ENCODE measurements around the gene CEBPB. TPM values are rescaled to one million over a fixed set of nuclear protein-coding genes. Genes with fewer than 3 reads are reported as not detected.

Gene CEBPB
- total RNA-seq, 1 donor from 2014 or later: 33.8 TPM

DNA sequence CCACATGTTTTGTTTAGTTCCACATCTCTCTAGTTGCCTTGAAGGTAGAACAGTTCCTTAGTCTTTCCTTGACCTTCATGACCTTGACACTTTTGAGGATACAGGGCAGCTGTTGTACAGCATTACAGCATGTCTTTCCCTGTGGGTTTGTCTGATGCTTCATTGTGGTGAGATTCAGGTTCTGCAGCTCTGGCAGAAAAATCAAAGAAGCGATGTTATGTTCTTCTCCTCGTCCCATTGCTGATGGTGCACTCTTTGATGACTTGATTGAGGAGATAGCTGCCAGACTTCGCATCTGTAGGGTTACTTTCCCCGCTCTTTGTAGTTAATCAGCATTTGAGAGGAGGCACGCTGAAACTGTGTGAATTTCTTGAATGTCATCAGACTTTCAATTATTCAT is 12.0 kb downstream of the CEBPB start:
- FAIRE-seq: no peak
- H3K79me2 ChIP-seq (ENCODE audit: insufficient read depth, low read length): no peaks in the 10 kb centered on the region
- H3K9ac ChIP-seq (ENCODE audit: low read length): no peak overlapping the region
- H3K9me3 Mint-ChIP-seq (ENCODE audit: unreplicated experiment): peaks cover 20% of the 10 kb centered on the region
- DNase-seq (ENCODE audit: low read depth): no peak
- H2AFZ ChIP-seq (ENCODE audit: low read depth, low read length): no peak overlapping the region
- H3K36me3 Mint-ChIP-seq (ENCODE audit: low read depth, unreplicated experiment): peaks cover 8% of the 10 kb centered on the region
- no peak overlapping the region for H3K4me2 ChIP-seq (ENCODE audit: low read length)
- H3K36me3 ChIP-seq (ENCODE audit: insufficient read depth, low read length): no peaks in the 10 kb centered on the region
- no peaks in the 10 kb centered on the region for H3K4me1 ChIP-seq (ENCODE audit: insufficient read depth, low read length)
- TF ChIP-seq EZH2 (IDR thresholded peaks at IDR 0.05; ENCODE audit: insufficient read depth, low read length): no peak
- TF ChIP-seq, protein P1, sequence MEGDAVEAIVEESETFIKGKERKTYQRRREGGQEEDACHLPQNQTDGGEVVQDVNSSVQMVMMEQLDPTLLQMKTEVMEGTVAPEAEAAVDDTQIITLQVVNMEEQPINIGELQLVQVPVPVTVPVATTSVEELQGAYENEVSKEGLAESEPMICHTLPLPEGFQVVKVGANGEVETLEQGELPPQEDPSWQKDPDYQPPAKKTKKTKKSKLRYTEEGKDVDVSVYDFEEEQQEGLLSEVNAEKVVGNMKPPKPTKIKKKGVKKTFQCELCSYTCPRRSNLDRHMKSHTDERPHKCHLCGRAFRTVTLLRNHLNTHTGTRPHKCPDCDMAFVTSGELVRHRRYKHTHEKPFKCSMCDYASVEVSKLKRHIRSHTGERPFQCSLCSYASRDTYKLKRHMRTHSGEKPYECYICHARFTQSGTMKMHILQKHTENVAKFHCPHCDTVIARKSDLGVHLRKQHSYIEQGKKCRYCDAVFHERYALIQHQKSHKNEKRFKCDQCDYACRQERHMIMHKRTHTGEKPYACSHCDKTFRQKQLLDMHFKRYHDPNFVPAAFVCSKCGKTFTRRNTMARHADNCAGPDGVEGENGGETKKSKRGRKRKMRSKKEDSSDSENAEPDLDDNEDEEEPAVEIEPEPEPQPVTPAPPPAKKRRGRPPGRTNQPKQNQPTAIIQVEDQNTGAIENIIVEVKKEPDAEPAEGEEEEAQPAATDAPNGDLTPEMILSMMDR (IDR thresholded peaks at IDR 0.05; ENCODE audit: insufficient read depth, low read depth, low read length): no peak
- H3K27ac ChIP-seq (ENCODE audit: low read depth, low read length): no peak overlapping the region
- H3K9me3 ChIP-seq (ENCODE audit: insufficient read depth, low read depth, low read length): peaks cover 13% of the 10 kb centered on the region
- H3K27me3 ChIP-seq (ENCODE audit: insufficient read depth, low read length): no peaks in the 10 kb centered on the region
- H3K4me3 ChIP-seq (ENCODE audit: insufficient read depth, low read depth, low read length): no peak overlapping the region
- H3K27me3 Mint-ChIP-seq (ENCODE audit: low read depth, unreplicated experiment): peaks cover 11% of the 10 kb centered on the region
- no peak overlapping the region for H3K27ac Mint-ChIP-seq (ENCODE audit: unreplicated experiment)
- no peak overlapping the region for H3K4me3 Mint-ChIP-seq (ENCODE audit: unreplicated experiment)
- no peaks in the 10 kb centered on the region for H4K20me1 ChIP-seq (ENCODE audit: insufficient read depth, low read length)
- H3K4me1 Mint-ChIP-seq (ENCODE audit: low read depth, unreplicated experiment): no peaks in the 10 kb centered on the region

DNA sequence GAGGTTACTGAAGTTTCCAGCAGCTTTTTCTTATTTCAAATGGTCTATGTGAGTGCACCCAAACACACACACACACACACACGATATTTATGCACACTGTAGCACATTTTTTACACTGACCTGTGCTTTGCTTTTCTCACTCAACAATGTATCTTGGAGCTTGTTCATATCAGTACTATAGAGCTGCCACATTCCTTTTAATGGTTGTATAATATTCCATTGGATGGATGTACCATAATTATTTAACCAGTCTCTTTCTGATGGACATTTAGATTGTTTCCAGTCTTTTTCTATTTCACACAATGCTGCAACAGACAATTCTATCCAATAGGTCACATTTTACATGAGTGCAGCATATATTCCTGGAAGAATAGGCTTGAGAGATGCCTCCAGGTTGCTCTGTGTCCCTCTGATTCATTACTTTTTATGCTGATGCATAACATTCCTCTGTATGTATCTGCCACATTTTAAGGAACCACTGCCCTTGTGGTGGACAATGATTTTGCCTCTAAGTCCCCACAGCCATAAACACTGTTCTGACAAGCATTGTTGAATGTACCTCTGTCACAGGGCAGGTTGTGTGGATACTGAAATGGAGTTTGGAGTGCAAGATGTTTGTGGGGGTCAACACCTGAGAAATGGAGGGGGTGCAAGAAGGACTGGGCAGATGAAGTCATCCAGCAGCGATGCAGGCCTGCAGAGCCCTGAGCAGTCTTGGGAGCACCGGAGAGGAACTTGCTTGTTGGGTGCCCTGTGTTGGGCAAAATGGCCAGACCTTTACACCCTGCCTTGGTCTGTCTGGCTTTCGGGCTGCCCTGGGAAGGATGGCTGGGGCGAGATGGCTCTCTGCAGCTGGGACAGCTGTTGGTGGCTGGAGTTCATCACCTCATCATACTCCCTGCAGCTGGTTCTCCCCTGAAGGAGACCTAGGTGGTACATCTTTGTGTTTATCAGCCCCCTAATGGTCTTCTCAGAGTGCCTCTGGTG is 13.6 kb downstream of the CEBPB start:
- Histone ChIP-seq H3K4me2 (ENCODE audit: low read length) (no peak overlapping the region), H3K9me3 (ENCODE audit: insufficient read depth, low read depth, low read length) (peaks cover 13% of the 10 kb centered on the region), H2AFZ (ENCODE audit: low read depth, low read length) (no peak overlapping the region), H3K4me1 (ENCODE audit: insufficient read depth, low read length) (no peaks in the 10 kb centered on the region), H3K9ac (ENCODE audit: low read length) (no peak overlapping the region), H3K4me3 (ENCODE audit: insufficient read depth, low read depth, low read length) (no peak overlapping the region), H3K27ac (ENCODE audit: low read depth, low read length) (no peak overlapping the region), H3K36me3 (ENCODE audit: insufficient read depth, low read length) (no peaks in the 10 kb centered on the region), H3K27me3 (ENCODE audit: insufficient read depth, low read length) (no peaks in the 10 kb centered on the region), H3K79me2 (ENCODE audit: insufficient read depth, low read length) (no peaks in the 10 kb centered on the region), H4K20me1 (ENCODE audit: insufficient read depth, low read length) (no peaks in the 10 kb centered on the region)
- Mint-ChIP-seq H3K9me3 (ENCODE audit: unreplicated experiment) (peaks cover 20% of the 10 kb centered on the region), H3K36me3 (ENCODE audit: low read depth, unreplicated experiment) (peaks cover 7% of the 10 kb centered on the region), H3K4me3 (ENCODE audit: unreplicated experiment) (no peak overlapping the region), H3K4me1 (ENCODE audit: low read depth, unreplicated experiment) (no peaks in the 10 kb centered on the region), H3K27ac (ENCODE audit: unreplicated experiment) (no peak overlapping the region), H3K27me3 (ENCODE audit: low read depth, unreplicated experiment) (peaks cover 13% of the 10 kb centered on the region)
- DNase-seq (ENCODE audit: low read depth) (no peak), FAIRE-seq (no peak)
- TF ChIP-seq, protein P1 (IDR thresholded peaks at IDR 0.05; ENCODE audit: insufficient read depth, low read depth, low read length): no peak
- TF ChIP-seq EZH2 (IDR thresholded peaks at IDR 0.05; ENCODE audit: insufficient read depth, low read length): no peak

GRCh38 chr20:50207026-50207425 is 16.4 kb downstream of the CEBPB start:
- H3K4me1 ChIP-seq (ENCODE audit: insufficient read depth, low read length): no peaks in the 10 kb centered on the region
- H3K9me3 ChIP-seq (ENCODE audit: insufficient read depth, low read depth, low read length): peaks cover 10% of the 10 kb centered on the region
- H4K20me1 ChIP-seq (ENCODE audit: insufficient read depth, low read length): no peaks in the 10 kb centered on the region
- Mint-ChIP-seq H3K4me3 (ENCODE audit: unreplicated experiment) (no peak overlapping the region), H3K9me3 (ENCODE audit: unreplicated experiment) (peaks cover 17% of the 10 kb centered on the region), H3K36me3 (ENCODE audit: low read depth, unreplicated experiment) (peaks cover 5% of the 10 kb centered on the region), H3K27me3 (ENCODE audit: low read depth, unreplicated experiment) (peaks cover 17% of the 10 kb centered on the region), H3K4me1 (ENCODE audit: low read depth, unreplicated experiment) (no peaks in the 10 kb centered on the region), H3K27ac (ENCODE audit: unreplicated experiment) (no peak overlapping the region)
- no peak for DNase-seq (ENCODE audit: low read depth)
- no peak overlapping the region for H3K4me2 ChIP-seq (ENCODE audit: low read length)
- no peak overlapping the region for H3K27ac ChIP-seq (ENCODE audit: low read depth, low read length)
- no peaks in the 10 kb centered on the region for H3K36me3 ChIP-seq (ENCODE audit: insufficient read depth, low read length)
- H3K4me3 ChIP-seq (ENCODE audit: insufficient read depth, low read depth, low read length): no peak overlapping the region
- FAIRE-seq: no peak
- TF ChIP-seq, protein P1 (IDR thresholded peaks at IDR 0.05; ENCODE audit: insufficient read depth, low read depth, low read length): no peak
- no peak for TF ChIP-seq EZH2 (IDR thresholded peaks at IDR 0.05; ENCODE audit: insufficient read depth, low read length)
- no peak overlapping the region for H2AFZ ChIP-seq (ENCODE audit: low read depth, low read length)
- H3K27me3 ChIP-seq (ENCODE audit: insufficient read depth, low read length): peaks cover 3% of the 10 kb centered on the region
- H3K9ac ChIP-seq (ENCODE audit: low read length): no peak overlapping the region
- H3K79me2 ChIP-seq (ENCODE audit: insufficient read depth, low read length): no peaks in the 10 kb centered on the region

All from astrocyte (in vitro differentiated cells and primary cell).